T47D (cell line): ENCODE data around the gene SPATA33.
A peak's percentile ranks its signal among the peaks of the same experiment; 100 is the strongest.

Experiments used
- DNase-seq, 2 experiments: peaks; one replicate each; pipeline versions ENCODE4 v3.0.0 to v3.0.0-alpha.2; 2011 to 2012; ENCODE audit warnings: low read depth in 1 of 2, low spot score in 1 of 2
- JUND ChIP-seq: IDR thresholded peaks from 2 replicates; pipeline ENCODE4 v1.6.1; 2012; ENCODE audit warnings: low read depth
- in situ Hi-C: cut with HindIII; loops from 2 replicates; pipeline ENCODE4 v1.10.0; 2016; ENCODE audit warnings: low sequenced_read_pairs, low pct_unique_long_range_greater_than_20kb

SPATA33 gene

DNA sequence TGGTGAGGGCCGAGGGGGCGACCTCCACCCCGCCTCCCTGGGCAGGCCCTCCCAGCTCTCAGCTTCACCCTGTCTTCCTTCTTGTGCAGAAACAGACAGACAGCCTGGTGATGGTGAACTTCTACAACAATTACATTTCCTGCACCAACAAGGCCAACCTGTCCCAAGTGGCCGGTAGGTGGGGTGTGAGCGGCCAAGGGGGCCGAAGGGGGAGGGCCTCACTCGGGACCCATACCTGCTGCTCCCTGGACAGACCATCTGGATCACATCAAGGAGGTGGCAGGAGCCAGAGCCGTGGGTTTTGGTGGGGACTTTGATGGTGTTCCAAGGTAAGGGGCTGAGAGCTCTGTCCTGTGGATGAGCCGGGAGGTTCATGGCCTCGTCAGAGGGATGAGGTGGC lies 20.3 kb upstream of the SPATA33 start:
- TF ChIP-seq JUND: no peak
- in situ Hi-C loops: no loop called here

GRCh38 chr16:89638455-89638854 lies 19.2 kb upstream of the SPATA33 start:
- TF ChIP-seq JUND: no peak
- in situ Hi-C loops: no loop called here
- no peak for DNase-seq

More for the DNA sequence above, 20.3 kb upstream of the SPATA33 start:
- no peak for DNase-seq

DNA sequence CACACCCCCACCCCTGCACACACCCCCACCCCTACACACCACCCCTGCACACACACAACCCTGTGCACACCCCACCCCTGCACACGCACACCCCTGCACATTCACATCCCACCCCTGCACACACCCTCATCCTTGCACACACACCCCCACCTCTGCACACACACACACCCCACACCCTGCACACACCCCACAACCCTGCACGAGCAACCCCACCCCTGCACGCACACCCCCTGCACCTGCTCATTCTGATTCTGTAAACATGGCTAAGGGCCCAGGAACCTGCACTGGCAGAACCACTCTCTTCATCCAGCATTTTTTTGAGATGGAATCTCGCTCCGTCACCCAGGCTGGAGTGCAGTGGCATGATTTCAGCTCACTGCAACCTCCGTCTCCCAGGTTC lies 18.3 kb upstream of the SPATA33 start:
- in situ Hi-C loops: no loop called here
- TF ChIP-seq JUND: no peak
- peak; percentile 49 to 72 for DNase-seq

GRCh38 chr16:89641458-89642119 lies 16.0 kb upstream of the SPATA33 start:
- in situ Hi-C loops: no loop called here
- TF ChIP-seq JUND: no peak
- DNase-seq: peak; percentile 52 to 69

DNA sequence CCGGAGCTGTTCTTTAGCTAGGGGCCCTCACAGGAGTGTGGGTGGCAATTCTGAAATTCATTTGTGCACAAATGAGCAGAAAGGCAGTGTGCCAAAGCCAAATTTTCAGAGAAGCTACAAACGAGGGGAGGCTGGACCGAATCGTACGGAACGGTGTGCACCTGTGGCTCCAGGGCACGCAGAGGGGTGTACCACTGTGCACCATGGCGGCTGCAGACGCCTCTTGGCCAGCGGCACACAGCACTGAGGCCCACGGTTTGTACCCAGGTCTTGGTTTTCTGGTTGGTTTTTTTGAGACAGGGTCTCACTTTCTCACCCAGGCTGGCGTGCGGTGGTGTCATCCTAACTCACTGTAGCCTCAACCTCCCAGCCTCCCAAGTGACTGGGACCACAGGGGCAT lies 15.1 kb upstream of the SPATA33 start:
- in situ Hi-C loops: no loop called here
- no peak for DNase-seq
- no peak for TF ChIP-seq JUND

DNA sequence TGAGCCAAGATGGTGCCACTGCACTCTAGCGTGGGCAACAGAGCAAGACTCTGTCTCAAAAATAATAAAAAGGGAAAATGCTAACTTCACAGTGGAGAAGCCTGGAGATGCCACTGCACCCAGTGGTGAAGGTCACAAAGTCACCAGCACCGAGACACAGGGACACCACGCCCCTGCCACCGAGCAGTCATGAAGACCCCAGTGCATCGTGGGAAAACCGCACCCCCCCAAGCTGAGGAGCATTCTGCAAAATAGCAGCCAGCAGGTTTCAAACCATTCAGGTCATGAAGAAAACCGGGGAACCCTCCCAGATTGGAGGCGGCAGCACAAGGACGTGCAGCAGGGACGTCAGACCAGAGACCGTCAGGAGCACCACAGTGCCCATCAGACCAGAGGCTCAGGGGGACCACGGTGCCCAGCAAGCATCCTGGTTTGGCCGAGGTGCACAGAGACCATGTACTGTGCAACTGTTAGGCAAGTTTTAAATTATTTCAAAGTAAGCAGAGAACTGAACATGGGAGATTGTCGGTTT lies 13.8 kb upstream of the SPATA33 start:
- in situ Hi-C loops: no loop called here
- TF ChIP-seq JUND: no peak
- DNase-seq: no peak

DNA sequence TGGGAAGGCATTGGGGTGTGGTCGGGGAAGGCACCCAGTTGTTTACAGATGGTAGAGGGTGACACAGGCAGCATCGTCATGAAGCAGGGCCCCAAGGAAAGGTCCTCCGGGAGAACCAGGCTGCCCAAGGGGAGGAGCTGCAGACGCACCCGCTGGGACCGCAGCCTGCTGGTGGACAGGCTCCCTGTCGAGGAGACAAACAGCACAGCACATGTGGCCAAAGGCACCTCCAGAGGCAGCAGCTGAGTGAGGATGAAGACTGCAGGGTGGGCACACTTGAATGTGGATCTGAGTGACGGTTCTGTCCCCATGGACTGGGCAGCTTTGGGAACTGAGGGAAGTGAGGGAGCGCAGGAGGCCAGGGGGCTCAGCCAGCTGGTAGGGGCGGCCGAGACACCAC lies 12.5 kb upstream of the SPATA33 start:
- TF ChIP-seq JUND: no peak
- in situ Hi-C loops: no loop called here
- DNase-seq: no peak

DNA sequence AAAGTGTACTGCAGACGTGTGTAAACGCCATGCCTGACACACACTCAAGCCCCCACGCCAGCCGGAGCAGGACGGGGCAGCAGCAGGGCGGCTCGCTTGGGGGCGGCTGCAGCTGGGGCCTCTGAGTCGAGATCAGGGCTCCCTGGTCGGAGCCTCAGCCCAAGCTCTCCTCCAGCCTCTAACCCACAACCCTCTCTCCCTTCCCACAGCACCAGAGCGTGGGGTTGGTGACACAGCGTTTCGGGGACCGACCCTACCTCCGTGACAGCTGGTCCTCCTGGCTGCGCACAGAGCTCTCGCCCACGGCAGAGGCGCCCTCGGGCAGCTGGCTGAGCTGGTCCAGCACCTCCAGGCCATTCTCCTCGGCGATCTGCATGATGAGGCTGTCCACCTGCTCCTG lies 11.4 kb upstream of the SPATA33 start:
- TF ChIP-seq JUND: no peak
- in situ Hi-C loops: no loop called here
- no peak for DNase-seq

DNA sequence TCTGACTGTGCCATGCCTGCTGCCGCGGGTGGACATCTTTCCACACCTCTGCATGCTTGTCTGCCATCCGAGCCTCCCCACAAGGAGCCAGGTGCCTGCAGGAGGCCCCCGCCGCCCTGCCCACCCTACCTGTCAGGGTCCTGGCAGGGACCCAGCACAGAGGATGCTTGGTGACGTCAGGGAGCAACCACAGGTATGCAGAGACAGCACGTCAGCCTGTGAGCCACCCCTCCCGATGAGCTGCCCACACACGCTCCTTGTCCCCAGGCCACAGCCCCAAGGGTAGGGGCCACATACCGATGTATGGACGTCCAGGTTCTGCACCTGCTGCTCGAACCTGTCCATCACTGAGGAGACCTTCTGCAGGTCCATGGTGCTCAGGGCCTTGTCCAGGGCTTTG lies 10.7 kb upstream of the SPATA33 start:
- TF ChIP-seq JUND: no peak
- no peak for DNase-seq
- in situ Hi-C loops: no loop called here

GRCh38 chr16:89651584-89651983 lies 6.1 kb upstream of the SPATA33 start:
- no peak for DNase-seq
- no peak for TF ChIP-seq JUND
- in situ Hi-C loops: no loop called here

GRCh38 chr16:89653656-89654295 lies 3.9 kb upstream of the SPATA33 start:
- in situ Hi-C loops: no loop called here
- no peak for TF ChIP-seq JUND
- no peak for DNase-seq

GRCh38 chr16:89655062-89655643 lies 2.5 kb upstream of the SPATA33 start:
- DNase-seq: no peak
- in situ Hi-C loops: no loop called here
- no peak for TF ChIP-seq JUND

DNA sequence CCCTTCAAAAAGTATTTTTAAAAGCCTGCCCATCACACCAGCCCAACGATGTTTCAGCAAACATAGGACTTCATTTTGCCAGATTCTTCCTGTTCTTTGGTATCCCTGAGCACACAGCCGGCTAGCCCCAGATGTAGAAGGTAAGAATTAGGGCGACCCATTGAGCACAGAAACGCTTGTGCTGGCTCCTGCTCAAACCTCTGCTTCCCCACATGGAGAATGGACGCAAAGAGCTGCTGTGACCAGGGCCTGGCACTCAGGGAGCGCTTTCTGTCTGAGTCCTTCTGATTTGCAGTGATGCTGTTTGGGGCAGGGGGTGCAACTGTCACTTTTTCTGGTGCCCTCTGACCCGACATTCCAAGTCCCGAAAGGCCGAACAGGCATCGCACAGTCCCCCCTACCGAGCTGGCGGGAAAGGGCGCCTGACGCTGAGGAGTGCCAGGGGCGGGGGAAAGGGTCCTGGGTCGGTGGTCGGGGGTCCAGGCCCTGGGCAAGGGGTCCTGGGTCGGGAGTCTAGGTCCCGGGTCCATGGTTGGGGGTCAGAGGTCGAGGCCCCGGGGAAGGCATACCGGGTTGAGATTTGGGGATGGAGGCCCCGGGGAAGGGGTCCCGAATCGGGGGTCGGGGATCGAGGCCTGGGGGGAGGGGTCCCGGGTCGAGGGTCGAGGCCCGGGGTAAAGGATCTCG lies 1.1 kb upstream of the SPATA33 start:
- in situ Hi-C loops: no loop called here
- no peak for DNase-seq
- no peak for TF ChIP-seq JUND
